ENCODE data around the gene COPB2.

COPB2 gene

GRCh38 chr3:139327861-139328260 lies 61.6 kb downstream of the COPB2 start:
- DNase-seq (ENCODE audit: low spot score): no peak

GRCh38 chr3:139327231-139327630 lies 62.2 kb downstream of the COPB2 start:
- DNase-seq (ENCODE audit: low spot score): no peak

GRCh38 chr3:139326707-139327106 lies 62.7 kb downstream of the COPB2 start:
- DNase-seq (ENCODE audit: low spot score): no peak

GRCh38 chr3:139326131-139326530 lies 63.3 kb downstream of the COPB2 start:
- no peak for DNase-seq (ENCODE audit: low spot score)

DNA sequence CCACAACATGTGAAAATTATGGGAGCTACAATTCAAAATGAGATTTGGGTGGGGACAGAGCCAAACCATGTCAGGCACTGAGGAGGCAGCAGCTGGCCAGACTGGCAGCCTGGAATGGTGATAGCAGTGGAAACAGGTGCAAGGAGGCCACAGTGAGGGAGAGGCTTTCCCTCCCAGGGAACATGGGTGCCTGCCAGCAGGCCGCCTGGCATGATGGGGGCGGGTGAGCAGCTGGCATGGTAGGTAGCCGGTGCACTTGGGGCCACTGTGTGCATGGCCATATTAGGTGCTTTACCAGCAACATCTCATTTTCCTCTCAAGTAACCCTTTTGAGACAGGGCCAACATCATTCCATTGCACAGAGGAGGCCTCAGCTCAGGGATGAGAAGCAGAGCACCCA lies 63.9 kb downstream of the COPB2 start:
- no peak for DNase-seq (ENCODE audit: low spot score)

DNA sequence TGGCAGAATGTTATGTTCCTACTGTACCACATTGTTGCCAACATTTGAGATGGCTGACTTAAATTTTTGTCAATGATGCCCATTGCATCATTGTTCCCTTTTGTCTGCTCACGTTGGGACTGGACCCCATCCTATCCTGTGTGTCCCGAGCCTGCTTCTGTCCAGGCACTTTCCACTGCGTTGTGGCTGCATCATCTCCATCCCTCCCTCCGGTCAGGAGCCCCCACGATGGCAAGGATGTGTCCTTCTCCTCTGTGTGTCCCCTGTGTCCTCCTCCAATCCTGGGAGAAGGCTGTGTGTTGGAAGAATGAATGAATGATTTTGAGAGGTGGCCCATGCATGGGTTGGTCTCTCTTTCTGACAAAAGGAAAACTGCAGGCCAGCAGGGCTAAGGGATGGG lies 65.0 kb downstream of the COPB2 start:
- no peak for DNase-seq (ENCODE audit: low spot score)

DNA sequence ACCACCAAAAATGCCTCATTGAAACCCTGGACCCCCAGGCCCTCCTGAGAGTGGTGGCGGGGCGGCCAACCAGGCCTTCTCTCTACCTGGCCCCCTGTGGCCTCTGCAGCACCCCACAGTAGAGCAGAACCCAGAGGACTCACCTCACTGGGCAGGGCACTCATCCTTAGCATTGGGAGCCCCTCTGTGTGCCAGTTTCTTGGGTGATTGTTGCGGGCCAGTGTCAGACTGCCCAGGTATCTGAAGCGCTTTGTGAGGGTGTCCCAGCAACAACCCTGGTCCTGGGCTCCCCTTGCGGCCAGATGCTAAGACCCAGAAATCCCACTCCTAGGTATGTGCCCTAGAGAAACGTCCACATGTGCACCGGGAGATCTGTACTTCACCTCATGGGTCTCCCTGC lies 66.3 kb downstream of the COPB2 start:
- DNase-seq (ENCODE audit: low spot score): no peak

DNA sequence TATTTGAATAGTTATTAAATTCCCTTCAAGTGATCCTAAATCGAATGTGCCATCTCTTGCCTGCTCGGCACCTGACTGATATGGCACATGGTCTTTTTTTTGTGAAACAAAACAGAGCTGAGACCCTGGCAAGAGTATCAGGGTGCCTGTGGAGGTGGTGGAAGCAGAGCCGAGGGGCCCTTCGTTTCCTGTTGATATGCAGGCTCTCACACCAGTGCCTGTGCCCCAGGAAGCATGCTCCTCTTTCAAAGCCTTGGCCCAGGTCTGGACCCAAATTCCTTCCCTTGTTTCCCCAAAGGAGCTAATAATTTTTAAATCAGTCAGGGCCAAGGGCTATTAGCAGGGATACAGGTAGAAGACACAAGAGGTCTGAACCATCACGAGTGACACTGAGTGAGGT lies 67.1 kb downstream of the COPB2 start:
- no peak for DNase-seq (ENCODE audit: low spot score)

GRCh38 chr3:139320551-139321309 lies 68.7 kb downstream of the COPB2 start:
- DNase-seq (ENCODE audit: low spot score): no peak

- DNase-seq (ENCODE audit: low spot score): no peak
Observed at GRCh38 chr3:139319428-139320402, 69.7 kb downstream of the COPB2 start.

DNA sequence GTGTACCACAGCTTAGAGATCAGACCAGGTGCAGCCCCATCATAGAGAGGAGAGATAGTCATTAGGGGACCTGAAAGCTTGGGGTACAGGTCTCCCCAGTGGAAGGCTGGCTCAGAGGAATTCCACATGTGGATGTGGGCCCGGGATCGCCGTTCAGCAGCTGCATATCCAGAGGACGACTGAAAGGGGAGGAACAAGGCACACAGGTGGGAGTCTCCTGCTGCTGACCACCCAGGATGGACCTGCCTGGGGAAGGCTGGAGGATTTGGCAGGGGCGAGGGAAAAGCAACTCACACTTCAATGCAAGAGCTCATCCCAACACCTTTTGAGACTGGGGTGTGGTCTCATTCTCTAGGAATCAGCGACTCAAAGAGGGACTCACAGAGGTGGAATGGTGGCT lies 70.6 kb downstream of the COPB2 start:
- DNase-seq (ENCODE audit: low spot score): no peak

GRCh38 chr3:139318431-139318816 lies 71.0 kb downstream of the COPB2 start:
- DNase-seq (ENCODE audit: low spot score): no peak

- DNase-seq (ENCODE audit: low spot score): no peak
Observed at GRCh38 chr3:139317660-139318430, 71.6 kb downstream of the COPB2 start.

DNA sequence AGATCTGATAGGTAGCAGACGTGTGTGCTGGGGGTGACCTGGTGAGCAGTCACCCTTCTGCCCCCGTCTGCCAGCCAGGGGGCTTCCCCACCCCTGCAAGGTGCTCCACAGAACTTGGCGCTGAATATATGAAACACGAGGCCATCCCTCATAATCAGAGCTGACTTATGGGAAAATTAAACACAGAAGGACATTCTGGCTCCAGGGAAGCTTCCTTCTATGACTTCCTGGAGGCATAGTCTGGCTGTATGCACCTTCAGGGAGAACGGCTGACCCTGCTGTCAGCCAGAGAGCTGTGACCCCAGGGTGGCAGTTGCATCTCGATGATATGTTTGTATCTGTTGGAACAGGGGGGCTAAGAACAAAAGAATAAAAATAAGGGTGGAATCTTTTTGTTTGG lies 72.2 kb downstream of the COPB2 start:
- no peak for DNase-seq (ENCODE audit: low spot score)

DNA sequence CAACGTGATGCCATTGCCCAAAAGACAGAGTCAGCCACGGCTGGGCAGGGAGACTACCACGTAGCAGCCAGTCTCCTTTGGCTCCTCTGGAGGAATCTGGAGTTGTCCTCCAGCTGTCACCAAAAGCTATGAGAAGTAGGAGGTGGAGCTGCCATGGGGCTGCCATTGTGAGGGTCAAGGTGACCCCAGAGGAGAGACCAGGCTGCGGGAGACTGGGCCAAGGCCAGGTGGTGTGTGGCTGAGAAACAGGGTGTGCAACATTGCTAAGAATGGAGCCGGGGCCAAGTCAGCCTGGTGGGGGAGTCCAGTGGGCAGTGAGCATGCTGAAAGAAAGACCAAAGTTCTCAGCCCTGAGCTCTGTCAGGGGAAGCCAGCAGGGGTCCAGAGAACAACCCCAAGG lies 75.5 kb downstream of the COPB2 start:
- no peak for DNase-seq (ENCODE audit: low spot score)

DNA sequence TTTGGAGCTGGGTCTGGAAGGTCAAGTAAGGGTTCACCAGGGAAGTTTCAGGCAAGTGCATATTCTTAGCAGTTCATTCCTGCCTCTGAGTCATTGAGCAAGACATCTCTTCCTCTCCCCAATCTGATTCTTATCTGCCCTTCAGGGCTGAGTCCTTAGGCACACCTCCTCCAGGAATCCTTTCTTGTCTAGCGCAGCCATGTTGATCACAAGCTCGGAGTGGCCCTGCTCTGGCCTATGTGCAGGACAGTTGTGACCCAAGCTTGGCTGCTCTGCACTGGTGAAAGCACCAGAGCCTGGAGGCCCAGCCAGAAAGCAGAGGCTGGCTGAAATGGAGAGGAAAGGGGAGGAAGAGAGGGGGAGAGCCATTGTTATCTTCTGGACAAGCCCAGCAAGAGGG lies 76.5 kb downstream of the COPB2 start:
- DNase-seq (ENCODE audit: low spot score): no peak

DNA sequence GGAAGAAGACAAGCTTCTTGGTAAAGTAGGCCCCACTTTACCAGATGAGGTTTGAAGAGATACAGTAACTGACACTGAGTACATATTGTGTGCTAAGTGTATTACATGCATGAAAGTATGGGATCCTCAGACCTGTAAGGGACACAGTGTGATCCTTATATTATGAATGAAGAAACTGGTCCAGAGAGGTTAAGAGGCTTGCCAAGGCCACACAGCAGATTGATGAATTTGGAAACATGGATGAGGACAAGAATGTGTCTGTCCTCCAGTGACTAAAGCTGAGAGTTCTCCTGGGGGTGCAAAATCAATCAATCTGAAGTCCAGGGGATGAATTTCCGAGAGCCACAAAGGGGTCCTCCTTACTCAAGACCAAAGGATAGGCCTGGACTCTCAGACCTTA lies 77.0 kb downstream of the COPB2 start:
- no peak for DNase-seq (ENCODE audit: low spot score)

DNA sequence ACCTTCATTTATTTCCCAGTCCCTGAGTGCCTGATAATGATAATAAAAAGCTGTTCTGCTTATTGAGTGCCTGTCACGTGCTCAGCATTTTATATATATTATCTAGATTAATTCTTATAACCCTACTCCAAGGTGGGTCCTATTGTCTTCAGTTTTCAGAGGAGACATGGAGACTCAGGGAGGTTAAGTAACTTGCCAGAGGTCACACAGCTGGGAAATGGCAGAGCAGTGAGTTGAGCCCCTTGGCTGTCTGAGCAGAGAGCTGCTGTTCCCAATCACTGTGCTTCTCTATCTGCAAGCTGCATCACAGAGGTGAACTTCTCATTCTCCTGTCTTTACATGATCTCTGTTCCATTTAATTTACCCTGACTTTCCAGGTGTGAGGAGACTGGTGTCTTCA lies 77.9 kb downstream of the COPB2 start:
- DNase-seq (ENCODE audit: low spot score): no peak

- no peak for DNase-seq (ENCODE audit: low spot score)
Observed at GRCh38 chr3:139310474-139310933, 78.9 kb downstream of the COPB2 start.

DNA sequence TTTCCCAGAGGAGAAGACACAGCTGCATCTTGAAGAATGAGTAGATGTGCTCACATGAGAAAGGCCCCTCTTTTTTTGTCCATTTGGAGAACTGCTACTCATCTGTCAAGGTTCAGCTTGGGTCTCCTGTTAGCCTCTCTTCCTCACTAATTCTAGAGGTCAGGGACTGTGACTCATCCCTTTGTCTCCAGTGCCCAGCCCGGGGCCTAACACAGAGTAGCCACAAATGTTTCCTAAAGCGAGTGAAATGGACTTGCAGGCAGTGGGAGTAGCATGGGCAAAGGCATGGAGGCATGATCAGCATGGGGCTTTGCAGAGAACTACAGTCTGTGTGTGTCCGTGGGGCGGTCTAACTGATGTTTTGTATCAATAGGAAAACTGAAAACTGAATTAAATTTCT lies 79.6 kb downstream of the COPB2 start:
- DNase-seq (ENCODE audit: low spot score): no peak

DNA sequence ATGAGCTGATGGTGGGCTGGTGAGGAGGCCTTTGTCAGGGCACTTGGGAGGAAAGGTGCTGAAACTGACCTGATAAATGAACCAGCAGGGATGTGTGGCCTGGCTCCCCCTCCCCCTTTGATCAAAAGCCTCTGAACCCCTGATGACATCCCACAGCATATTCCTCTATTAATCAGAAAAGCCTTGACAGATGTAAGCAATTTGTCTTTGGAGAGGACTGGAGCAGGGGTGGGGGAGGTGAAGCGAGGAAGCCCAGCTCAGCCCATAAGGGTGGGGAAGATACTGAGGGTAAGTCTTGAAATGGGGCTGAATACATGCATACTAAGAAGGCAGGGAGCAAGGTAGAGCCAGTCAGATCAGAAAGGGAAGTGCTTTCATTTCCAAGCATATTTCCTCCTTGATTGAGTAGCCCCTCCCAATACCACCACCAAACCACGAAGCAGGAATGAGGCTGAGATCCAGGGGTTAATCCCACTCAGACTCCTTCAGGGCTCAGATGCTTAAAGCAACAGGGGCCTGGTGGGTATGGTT lies 80.3 kb downstream of the COPB2 start:
- DNase-seq (ENCODE audit: low spot score): no peak

DNA sequence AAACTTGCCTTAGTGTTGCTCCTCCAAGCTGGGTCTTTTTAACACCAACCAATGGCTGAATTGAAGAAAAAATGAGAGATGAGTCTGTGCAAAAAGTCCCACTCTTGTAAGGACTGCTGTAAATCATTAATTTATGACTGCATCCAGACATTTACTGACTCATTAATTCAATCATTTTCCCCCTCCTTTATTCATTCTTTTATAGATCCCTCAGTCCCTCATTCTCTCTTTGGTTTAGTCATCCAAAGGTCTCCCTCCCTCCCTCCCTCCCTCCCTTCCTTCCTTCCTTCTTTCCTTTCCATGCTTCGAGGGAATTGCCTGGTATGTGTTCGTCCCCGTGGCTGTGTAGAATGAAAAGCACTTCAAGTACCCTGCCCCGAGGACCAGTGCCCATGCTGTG lies 80.9 kb downstream of the COPB2 start:
- no peak for DNase-seq (ENCODE audit: low spot score)
